Measurements from ENCODE around the gene ZNF212.
A peak's percentile ranks its signal among the peaks of the same experiment; 100 is the strongest.
"Not testable (repeated sequence)": the region's sequence is repeated elsewhere in the genome, so short reads cannot be mapped to it uniquely, and the experiment has no call there.

ZNF212 gene

GRCh38 chr7:149255174-149255573 lies 15.7 kb downstream of the ZNF212 start:
- DNase-seq, result no peak

- no peak for DNase-seq
These were observed 17.1 kb downstream of the ZNF212 start for GRCh38 chr7:149256568-149256967.

- no peak for DNase-seq
These were observed 17.7 kb downstream of the ZNF212 start for GRCh38 chr7:149257146-149257545.

- DNase-seq, result peak; percentile 2
These were observed 21.9 kb downstream of the ZNF212 start for GRCh38 chr7:149261316-149261828.

GRCh38 chr7:149261829-149262617 lies 22.6 kb downstream of the ZNF212 start, which contains the start of gene ZNF783:
TSS of gene ZNF783 (plus strand) at chr7:149262196. CDS start at chr7:149262334, 138 bp downstream.
- peak; percentile 16 for DNase-seq

GRCh38 chr7:149266451-149266850 lies 27.0 kb downstream of the ZNF212 start:
- no peak for DNase-seq

GRCh38 chr7:149267733-149268132 lies 28.3 kb downstream of the ZNF212 start:
- DNase-seq, result no peak

GRCh38 chr7:149274424-149274823 lies 35.0 kb downstream of the ZNF212 start:
- not testable (repeated sequence) for DNase-seq

GRCh38 chr7:149277871-149278270 lies 38.4 kb downstream of the ZNF212 start:
- DNase-seq, result no peak

- no peak for DNase-seq
These were observed 38.9 kb downstream of the ZNF212 start for GRCh38 chr7:149278396-149278795.

GRCh38 chr7:149279111-149279743 lies 39.8 kb downstream of the ZNF212 start:
- no peak for DNase-seq

- DNase-seq, result no peak
These were observed 40.7 kb downstream of the ZNF212 start for GRCh38 chr7:149280151-149280550.

GRCh38 chr7:149280661-149281507 lies 41.4 kb downstream of the ZNF212 start:
- no peak for DNase-seq

- DNase-seq, result no peak
These were observed 42.3 kb downstream of the ZNF212 start for GRCh38 chr7:149281508-149282330.

GRCh38 chr7:149282331-149282655 lies 42.8 kb downstream of the ZNF212 start:
- DNase-seq, result no peak

GRCh38 chr7:149283321-149283720 lies 43.9 kb downstream of the ZNF212 start:
- no peak for DNase-seq

GRCh38 chr7:149284343-149284742 lies 44.9 kb downstream of the ZNF212 start:
- peak; percentile 36 for DNase-seq

- peak; percentile 88 for DNase-seq
These were observed 45.6 kb downstream of the ZNF212 start for GRCh38 chr7:149284850-149285585.

- no peak for DNase-seq
These were observed 46.2 kb downstream of the ZNF212 start for GRCh38 chr7:149285603-149286002.

GRCh38 chr7:149286811-149287400 lies 47.5 kb downstream of the ZNF212 start:
- DNase-seq, result no peak

- no peak for DNase-seq
These were observed 48.2 kb downstream of the ZNF212 start for GRCh38 chr7:149287622-149288021.

All from NCI-H510A treated with DMSO at 0.1 percent for 48 hours (cell line).